Measurements from ENCODE around the gene FAM163A.

The FAM163A gene

DNA sequence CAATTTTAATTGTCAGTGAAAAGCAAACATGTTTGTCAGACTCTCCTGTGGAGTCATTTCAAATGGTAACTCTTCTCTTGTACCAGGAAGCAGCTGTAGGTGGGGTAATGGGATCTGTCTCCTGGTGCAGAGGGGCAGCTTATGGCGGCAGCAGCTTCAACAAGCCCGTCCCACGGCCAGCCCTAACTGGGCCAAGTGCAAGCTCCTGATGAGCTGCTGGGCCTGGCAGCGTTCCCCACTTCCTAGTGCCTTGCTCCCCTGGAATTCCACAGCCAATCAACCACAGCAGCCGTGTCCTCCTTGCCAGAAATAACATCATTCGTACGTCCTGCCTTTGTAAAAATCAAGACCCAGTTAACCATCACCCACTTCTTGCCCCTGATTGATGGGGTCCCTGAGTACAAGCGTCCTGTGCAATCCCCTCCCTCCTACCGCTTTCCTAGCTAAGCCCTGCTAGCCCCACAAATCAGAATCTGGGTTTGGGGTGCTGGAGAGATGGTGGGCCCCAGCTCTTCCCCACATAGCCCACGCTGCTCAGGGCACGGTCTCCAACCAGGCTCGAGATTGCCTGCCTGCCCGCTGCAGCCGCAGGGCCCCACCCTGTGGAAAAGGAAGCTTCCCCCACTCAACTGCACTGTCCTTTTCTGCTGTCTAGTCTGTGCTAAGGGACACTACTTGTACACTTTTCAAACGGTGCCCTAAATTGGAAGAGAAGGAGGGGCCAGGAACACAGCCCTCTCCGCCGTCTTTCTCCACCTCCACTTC, 73.3 kb downstream of the FAM163A start:
- DNase-seq: peak in 1 of 2 donors; percentile 66
- no peak overlapping the region for H3K27ac ChIP-seq
- H3K36me3 ChIP-seq: no peaks in the 10 kb centered on the region
- TF ChIP-seq, protein P1, sequence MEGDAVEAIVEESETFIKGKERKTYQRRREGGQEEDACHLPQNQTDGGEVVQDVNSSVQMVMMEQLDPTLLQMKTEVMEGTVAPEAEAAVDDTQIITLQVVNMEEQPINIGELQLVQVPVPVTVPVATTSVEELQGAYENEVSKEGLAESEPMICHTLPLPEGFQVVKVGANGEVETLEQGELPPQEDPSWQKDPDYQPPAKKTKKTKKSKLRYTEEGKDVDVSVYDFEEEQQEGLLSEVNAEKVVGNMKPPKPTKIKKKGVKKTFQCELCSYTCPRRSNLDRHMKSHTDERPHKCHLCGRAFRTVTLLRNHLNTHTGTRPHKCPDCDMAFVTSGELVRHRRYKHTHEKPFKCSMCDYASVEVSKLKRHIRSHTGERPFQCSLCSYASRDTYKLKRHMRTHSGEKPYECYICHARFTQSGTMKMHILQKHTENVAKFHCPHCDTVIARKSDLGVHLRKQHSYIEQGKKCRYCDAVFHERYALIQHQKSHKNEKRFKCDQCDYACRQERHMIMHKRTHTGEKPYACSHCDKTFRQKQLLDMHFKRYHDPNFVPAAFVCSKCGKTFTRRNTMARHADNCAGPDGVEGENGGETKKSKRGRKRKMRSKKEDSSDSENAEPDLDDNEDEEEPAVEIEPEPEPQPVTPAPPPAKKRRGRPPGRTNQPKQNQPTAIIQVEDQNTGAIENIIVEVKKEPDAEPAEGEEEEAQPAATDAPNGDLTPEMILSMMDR (IDR thresholded peaks at IDR 0.05): no peak
- H3K4me1 ChIP-seq: peaks cover 0 to 16% (median 12%) of the 10 kb centered on the region in 4 donors
- no peak overlapping the region for H3K4me3 ChIP-seq
- no peaks in the 10 kb centered on the region for H3K9me3 ChIP-seq
- H3K27me3 ChIP-seq: peaks cover 0 to 16% of the 10 kb centered on the region in 2 donors
- intact Hi-C loops (cut with DNase I; ENCODE audit: low total_unique reads): no loop called here

DNA sequence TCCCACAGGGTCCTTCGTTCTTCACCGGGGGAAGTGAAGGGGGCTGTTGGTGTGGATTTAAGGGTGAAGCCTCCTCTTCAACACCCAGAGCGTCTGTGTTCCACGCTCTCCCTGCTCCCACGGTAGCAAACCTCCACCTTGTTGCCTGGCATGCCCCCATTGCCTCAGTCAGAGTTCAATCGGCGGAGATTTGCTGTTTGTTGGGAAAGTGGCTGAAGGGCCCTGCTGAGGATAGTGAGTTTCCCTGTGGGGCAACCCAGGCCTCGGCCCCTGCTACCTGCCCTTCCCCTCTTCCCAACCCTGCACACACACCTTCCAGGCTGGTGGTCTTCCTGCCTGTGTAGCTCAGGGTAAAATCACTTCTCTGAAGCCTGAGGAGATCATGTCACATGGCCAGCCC, 74.0 kb downstream of the FAM163A start:
- H3K27ac ChIP-seq: no peak overlapping the region
- TF ChIP-seq, protein P1 (IDR thresholded peaks at IDR 0.05): no peak
- intact Hi-C loops (cut with DNase I; ENCODE audit: low total_unique reads): no loop called here
- peaks cover 0 to 16% (median 12%) of the 10 kb centered on the region in 4 donors for H3K4me1 ChIP-seq
- no peak overlapping the region for H3K4me3 ChIP-seq
- H3K27me3 ChIP-seq: peaks cover 0 to 15% of the 10 kb centered on the region in 2 donors
- H3K36me3 ChIP-seq: no peaks in the 10 kb centered on the region
- DNase-seq: peak in 1 of 2 donors; percentile 48
- H3K9me3 ChIP-seq: no peaks in the 10 kb centered on the region

DNA sequence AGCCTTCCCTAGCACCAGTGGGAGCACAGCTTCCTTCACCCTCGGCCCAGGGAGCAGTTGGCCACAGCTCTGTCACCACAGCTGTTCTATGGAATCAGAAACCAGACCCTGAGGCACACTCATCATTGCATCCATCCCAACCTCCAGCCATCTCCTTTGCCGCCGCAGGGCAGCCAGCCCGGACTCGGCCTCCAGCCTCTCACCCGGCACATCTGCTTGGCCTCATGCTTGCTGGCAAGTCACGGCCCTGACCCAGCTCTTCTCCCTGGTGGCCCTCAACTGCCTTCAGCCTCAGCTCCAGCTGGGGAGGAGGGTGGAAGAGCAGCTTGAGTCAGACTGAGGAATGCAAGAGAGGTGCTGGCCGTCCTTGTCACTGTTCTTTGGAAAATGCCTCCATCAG, 74.7 kb downstream of the FAM163A start:
- Histone ChIP-seq H3K36me3 (no peaks in the 10 kb centered on the region), H3K27me3 (peaks cover 0 to 7% of the 10 kb centered on the region in 2 donors), H3K27ac (no peak overlapping the region), H3K9me3 (no peaks in the 10 kb centered on the region), H3K4me1 (peaks cover 0 to 16% (median 12%) of the 10 kb centered on the region in 4 donors), H3K4me3 (no peak overlapping the region)
- intact Hi-C loops (cut with DNase I; ENCODE audit: low total_unique reads): no loop called here
- DNase-seq: peak in 1 of 2 donors; percentile 67
- TF ChIP-seq, protein P1 (IDR thresholded peaks at IDR 0.05): no peak

DNA sequence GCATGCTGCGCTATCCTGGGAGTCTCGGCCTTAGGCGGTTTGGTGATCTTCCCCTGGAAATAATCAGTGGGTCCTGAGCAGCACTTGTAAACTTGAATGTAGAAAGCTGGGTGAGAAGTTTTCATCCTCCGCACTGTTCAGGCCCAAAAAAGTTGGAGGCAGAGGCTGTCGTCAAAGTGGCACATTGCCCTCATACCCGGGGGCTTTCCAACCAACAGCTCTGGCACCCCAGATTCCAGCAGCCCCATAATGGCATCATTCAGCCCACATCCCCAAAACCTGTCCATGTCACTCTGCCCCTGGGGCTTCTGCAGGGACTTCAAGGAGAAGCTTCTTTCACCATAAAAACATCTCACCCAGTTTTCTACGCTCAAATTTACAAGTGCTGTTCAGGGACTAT, 75.2 kb downstream of the FAM163A start:
- Histone ChIP-seq H3K27me3 (peaks cover 0 to 3% of the 10 kb centered on the region in 2 donors), H3K4me1 (peaks cover 0 to 16% (median 12%) of the 10 kb centered on the region in 4 donors), H3K4me3 (no peak overlapping the region), H3K36me3 (no peaks in the 10 kb centered on the region), H3K9me3 (no peaks in the 10 kb centered on the region), H3K27ac (no peak overlapping the region)
- intact Hi-C loops (cut with DNase I; ENCODE audit: low total_unique reads): no loop called here
- TF ChIP-seq, protein P1 (IDR thresholded peaks at IDR 0.05): no peak
- no peak for DNase-seq

DNA sequence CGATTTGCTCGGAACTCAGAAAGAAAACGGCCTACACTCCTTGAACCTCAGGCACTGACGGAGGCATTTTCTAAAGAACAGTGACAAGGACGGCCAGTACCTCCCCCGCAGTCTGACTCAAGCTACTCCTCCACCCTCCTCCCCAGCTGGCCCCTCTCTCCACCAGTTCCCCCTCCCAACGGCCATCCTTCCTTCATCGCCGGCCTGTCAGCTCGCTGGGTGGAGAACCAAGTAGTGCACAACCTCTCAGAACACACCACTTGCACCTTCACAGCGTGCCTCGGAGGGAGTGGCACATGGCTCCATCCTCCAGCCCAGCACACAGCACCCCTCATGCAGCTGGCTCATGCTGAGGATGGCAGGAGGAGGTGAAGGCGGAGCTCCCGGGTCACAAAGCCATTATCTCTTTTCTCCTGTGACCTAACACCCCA, 75.7 kb downstream of the FAM163A start:
- TF ChIP-seq, protein P1 (IDR thresholded peaks at IDR 0.05): no peak
- peak in 1 of 2 donors; percentile 47 for DNase-seq
- H3K4me3 ChIP-seq: no peak overlapping the region
- intact Hi-C loops (cut with DNase I; ENCODE audit: low total_unique reads): no loop called here
- H3K9me3 ChIP-seq: no peaks in the 10 kb centered on the region
- H3K36me3 ChIP-seq: no peaks in the 10 kb centered on the region
- no peak overlapping the region for H3K27ac ChIP-seq
- peaks cover 0 to 16% (median 12%) of the 10 kb centered on the region in 4 donors for H3K4me1 ChIP-seq
- H3K27me3 ChIP-seq: no peaks in the 10 kb centered on the region
